Femur (tissue), 1 donor: ENCODE results near the gene MYL12A.
A peak's percentile ranks its signal among the peaks of the same experiment; 100 is the strongest.

Experiments
- DNase-seq: peaks from one replicate; pipeline ENCODE4 v3.0.0-alpha.2; 2017

The MYL12A gene

GRCh38 chr18:3284501-3284900, 36.9 kb downstream of the MYL12A start:
- DNase-seq, result no peak

- DNase-seq, result no peak
Observed at GRCh38 chr18:3286159-3286558, 38.6 kb downstream of the MYL12A start.

- no peak for DNase-seq
Observed at GRCh38 chr18:3293196-3293951, 45.8 kb downstream of the MYL12A start.

- DNase-seq, result no peak
Observed at GRCh38 chr18:3294435-3295080, 47.0 kb downstream of the MYL12A start.

GRCh38 chr18:3297025-3297984, 49.7 kb downstream of the MYL12A start:
- DNase-seq, result peak; percentile 86

- no peak for DNase-seq
Observed at GRCh38 chr18:3304832-3305231, 57.2 kb downstream of the MYL12A start.

GRCh38 chr18:3305354-3305762, 57.8 kb downstream of the MYL12A start:
- DNase-seq, result peak; percentile 33
